Nephron progenitor cell (in vitro differentiated cells): ENCODE measurements around the gene ALDH1A2.

Source experiments
- DNase-seq: peaks from one replicate; pipeline ENCODE4 v3.0.0; 2021
- H3K27ac Mint-ChIP-seq: 2 replicates; pipeline ENCODE4 v1.8.0; 2021; ENCODE audit warnings: mild to moderate bottlenecking, moderate library complexity, mixed read lengths
- H3K27me3 Mint-ChIP-seq: 2 replicates; pipeline ENCODE4 v1.8.0; 2021; ENCODE audit warnings: mild to moderate bottlenecking, low read depth, mixed read lengths; ENCODE audit not compliant: poor library complexity
- H3K36me3 Mint-ChIP-seq: 2 replicates; pipeline ENCODE4 v1.8.0; 2021; ENCODE audit warnings: low read depth, mixed read lengths
- H3K4me1 Mint-ChIP-seq: 2 replicates; pipeline ENCODE4 v1.8.0; 2021; ENCODE audit warnings: mixed read lengths
- H3K4me3 Mint-ChIP-seq: 2 replicates; pipeline ENCODE4 v1.8.0; 2021; ENCODE audit warnings: mild to moderate bottlenecking, moderate library complexity, mixed read lengths
- H3K9me3 Mint-ChIP-seq: 2 replicates; pipeline ENCODE4 v1.8.0; 2021; ENCODE audit warnings: mild to moderate bottlenecking, moderate library complexity, mixed read lengths
- CTCF ChIP-seq: fragments of 200-600 bp; sonication (generic); IDR thresholded peaks from 2 replicates; pipeline ENCODE4 v1.5.0; 2021; ENCODE audit warnings: antibody characterized with exemption

The ALDH1A2 gene

GRCh38 chr15:58078591-58078990 lies 13.1 kb upstream of the ALDH1A2 start:
- no peak for DNase-seq
- no peak for TF ChIP-seq CTCF
- H3K4me1 Mint-ChIP-seq = peaks cover 12% of the 10 kb centered on the region
- H3K9me3 Mint-ChIP-seq = no peaks in the 10 kb centered on the region
- H3K27ac Mint-ChIP-seq = no peak overlapping the region
- no peaks in the 10 kb centered on the region for H3K27me3 Mint-ChIP-seq
- H3K4me3 Mint-ChIP-seq = no peak overlapping the region
- H3K36me3 Mint-ChIP-seq = no peaks in the 10 kb centered on the region

- no peaks in the 10 kb centered on the region for H3K9me3 Mint-ChIP-seq
- H3K4me3 Mint-ChIP-seq = no peak overlapping the region
- DNase-seq = no peak
- TF ChIP-seq CTCF = peak; percentile 13
- no peaks in the 10 kb centered on the region for H3K36me3 Mint-ChIP-seq
- H3K27me3 Mint-ChIP-seq = no peaks in the 10 kb centered on the region
- peaks cover 12% of the 10 kb centered on the region for H3K4me1 Mint-ChIP-seq
- no peak overlapping the region for H3K27ac Mint-ChIP-seq
Measured at GRCh38 chr15:58077427-58077826, 11.9 kb upstream of the ALDH1A2 start.

- no peaks in the 10 kb centered on the region for H3K27me3 Mint-ChIP-seq
- TF ChIP-seq CTCF = no peak
- no peak overlapping the region for H3K4me3 Mint-ChIP-seq
- DNase-seq = no peak
- no peaks in the 10 kb centered on the region for H3K36me3 Mint-ChIP-seq
- no peaks in the 10 kb centered on the region for H3K9me3 Mint-ChIP-seq
- H3K4me1 Mint-ChIP-seq = peaks cover 7% of the 10 kb centered on the region
- no peak overlapping the region for H3K27ac Mint-ChIP-seq
Measured at GRCh38 chr15:58074452-58074851, 8.9 kb upstream of the ALDH1A2 start.

GRCh38 chr15:58070801-58071418 lies 5.4 kb upstream of the ALDH1A2 start:
- H3K27ac Mint-ChIP-seq = no peak overlapping the region
- H3K27me3 Mint-ChIP-seq = peaks cover 8% of the 10 kb centered on the region
- H3K4me1 Mint-ChIP-seq = peaks cover 14% of the 10 kb centered on the region
- no peaks in the 10 kb centered on the region for H3K36me3 Mint-ChIP-seq
- H3K4me3 Mint-ChIP-seq = no peak overlapping the region
- peak; percentile 98 for TF ChIP-seq CTCF
- no peaks in the 10 kb centered on the region for H3K9me3 Mint-ChIP-seq
- peak; percentile 80 for DNase-seq

GRCh38 chr15:58069008-58069407 lies 3.5 kb upstream of the ALDH1A2 start:
- Mint-ChIP-seq H3K36me3 (no peaks in the 10 kb centered on the region), H3K27ac (no peak overlapping the region), H3K4me1 (peaks cover 21% of the 10 kb centered on the region), H3K9me3 (no peaks in the 10 kb centered on the region), H3K27me3 (peaks cover 21% of the 10 kb centered on the region), H3K4me3 (no peak overlapping the region)
- DNase-seq = no peak
- no peak for TF ChIP-seq CTCF
